Stimulated activated CD4-positive, alpha-beta T cell treated with anti-CD3 and anti-CD28 coated beads, Interleukin-12 subunit alpha, Interleukin-12 subunit beta, amount 100 ng/mL, for 24 hours (primary cell): ENCODE results near the gene TP73.

Experiments
- DNase-seq, 2 experiments: peaks; one replicate each; pipeline ENCODE4 v3.0.0-alpha.2; 2020; ENCODE audit warnings: low read depth in 2 of 2

Gene TP73

DNA sequence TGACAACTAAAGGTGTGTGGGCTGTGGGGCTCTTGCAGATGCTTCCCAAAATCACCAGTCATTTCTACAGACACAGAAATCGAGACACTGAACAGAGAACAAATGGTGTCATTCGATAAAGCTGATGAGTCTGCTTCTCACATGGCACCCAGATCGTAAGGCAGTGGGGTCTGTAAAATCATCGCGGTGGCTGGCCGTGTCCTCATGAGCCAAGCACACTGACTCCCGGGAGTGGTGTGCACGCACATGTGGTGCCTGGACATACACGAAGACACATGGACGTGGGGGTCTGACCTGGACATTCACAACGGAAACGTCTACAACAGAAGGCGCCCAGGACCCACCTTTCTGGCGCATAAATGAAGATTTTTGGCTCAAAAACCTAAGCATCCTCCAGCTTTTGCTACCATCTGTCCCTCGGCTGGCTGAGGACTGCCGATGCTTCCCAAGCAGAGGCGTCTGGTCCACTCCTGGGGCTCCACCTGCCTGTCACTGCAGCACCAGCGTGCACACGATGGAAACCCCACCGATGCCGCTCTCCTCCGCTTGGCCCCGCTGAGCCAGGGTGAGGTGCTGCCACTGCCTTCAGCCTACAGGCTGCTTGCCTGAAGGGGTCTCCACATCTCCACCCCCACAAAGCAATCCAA, 127.1 kb downstream of the TP73 start:
- DNase-seq: no peak

DNA sequence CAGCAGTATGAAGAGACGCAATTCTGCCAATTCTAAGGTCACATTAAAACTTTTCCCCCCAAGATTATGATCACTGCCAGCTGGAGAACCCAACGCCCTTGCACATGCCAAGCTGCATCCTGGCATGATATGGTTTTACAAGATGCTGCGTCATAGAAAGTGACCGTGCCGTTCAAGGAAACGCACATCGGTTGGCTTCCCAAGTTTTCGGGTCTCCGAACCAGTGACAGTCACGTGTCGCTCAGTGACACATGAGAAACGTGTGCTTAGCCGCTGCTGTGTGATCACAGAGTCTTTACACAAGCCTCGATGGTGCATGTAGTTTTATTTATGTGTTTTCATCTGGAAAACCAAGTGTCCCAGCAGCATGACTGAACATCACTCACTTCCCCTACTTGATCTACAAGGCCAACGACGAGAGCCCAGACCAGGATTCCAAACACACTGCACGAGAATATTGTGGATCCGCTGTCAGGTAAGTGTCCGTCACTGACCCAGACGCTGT, 127.6 kb downstream of the TP73 start:
- no peak for DNase-seq

DNA sequence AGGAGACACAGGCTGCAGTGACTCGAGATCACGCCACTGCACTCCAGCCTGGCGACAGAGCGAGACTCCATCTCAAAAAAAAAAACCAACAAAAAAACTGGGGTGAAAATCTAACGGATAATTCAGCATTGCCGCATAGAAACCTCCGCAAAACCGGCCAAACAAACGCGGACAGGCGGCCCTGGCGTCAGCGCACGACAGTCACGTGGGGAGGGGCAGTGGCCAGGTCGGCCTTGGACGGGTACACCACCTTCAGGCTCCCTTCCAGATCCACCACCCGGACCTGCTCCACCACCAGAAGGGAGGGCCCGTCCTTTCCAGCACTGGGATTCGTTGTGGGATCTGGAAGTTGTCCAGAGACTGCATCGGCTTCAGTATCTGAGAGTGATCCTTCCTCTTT, 128.6 kb downstream of the TP73 start:
- no peak for DNase-seq

DNA sequence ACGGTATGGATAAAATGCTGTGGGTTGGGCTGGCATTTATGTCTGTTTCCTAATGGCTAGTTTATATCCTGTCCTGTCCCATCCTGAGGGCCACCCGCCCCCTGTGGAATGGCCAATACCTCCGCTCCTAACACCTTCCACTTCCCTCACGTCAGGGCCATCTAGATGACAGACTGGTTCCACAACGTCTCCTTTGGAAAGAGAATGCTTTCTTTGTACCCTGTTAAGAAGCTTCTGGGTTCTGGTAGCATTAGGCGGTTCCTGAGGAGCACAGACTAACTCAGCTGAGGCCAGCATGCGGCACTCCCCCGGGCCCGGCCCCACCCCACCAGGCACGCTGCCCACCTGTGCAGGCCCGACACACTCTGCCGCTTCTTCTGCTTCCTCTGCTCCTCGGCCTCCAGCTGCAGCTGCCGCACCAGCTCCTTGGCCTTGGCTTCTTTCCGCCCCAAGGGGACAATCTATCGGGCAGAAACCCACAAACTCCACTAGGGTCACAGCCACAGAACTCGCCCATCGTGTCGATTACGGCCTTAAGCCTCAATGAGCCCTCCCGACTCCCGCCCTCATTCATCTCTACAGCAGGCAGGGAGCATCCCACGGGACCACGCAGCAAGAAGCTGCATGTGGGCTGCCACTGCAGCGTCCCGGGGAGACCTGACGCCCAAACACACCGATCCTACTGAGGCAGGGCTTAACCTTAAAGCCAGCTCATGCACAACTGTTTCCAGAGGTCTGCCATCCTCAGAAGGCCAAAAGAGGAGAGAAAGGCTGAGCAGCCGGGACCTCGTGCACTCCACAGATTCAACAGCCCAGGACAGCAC, 131.5 kb downstream of the TP73 start:
- DNase-seq: no peak

DNA sequence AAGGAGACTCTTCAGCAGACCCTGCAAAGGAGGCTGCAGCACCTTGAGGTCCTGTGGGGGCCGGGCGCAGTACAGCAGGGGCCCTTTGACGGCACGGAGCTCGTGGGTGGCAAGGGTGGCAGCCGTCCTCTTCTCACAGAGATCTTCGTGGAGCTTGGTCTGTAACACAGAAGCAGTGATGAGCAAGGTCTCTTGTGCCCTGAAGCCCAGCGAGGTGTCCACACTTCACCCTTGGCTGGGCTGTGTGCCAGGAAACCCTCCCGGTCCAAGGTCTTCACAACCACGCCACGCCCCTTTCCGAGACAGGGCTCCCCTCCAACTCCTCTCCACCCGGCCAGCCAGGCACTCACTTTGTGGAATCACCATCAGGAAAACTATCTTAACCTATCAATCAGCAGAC, 132.7 kb downstream of the TP73 start:
- no peak for DNase-seq

DNA sequence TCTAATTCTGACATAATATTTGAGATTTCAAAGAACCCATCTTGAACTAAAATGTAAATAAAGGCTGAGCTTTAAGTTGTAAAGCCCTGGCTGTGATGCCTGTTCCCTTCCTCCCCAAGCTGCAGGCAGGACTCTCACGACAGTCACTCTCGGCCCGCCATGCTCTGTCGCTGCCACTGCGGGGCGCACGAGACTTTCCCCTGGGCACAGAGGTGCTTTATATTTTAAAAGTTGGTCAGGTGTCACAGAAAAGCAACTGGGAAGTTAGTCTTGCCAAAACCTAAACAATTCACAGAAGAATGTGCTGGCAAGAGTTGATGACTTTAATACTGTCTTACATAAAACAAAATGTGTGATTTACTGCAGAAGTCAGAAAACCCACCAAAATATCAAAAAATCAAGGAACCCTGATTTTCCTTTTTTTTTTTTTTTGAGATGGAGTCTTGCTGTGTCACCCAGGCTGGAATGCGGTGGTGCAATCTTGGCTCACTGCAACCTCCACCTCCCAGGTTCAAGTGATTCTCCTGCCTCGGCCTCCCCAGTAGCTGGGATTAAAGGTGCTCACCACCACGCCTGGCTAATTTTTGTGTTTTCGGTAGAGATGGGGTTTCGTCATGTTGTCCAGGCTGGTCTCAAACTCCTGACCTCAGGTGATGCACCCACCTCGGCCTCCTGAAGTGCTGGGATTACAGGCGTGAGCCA, 133.3 kb downstream of the TP73 start:
- DNase-seq: no peak
